ENCODE measurements around the gene MTPN. TPM values are rescaled to one million over a fixed set of nuclear protein-coding genes. Genes with fewer than 3 reads are reported as not detected.

MTPN gene
- total RNA-seq, 2 experiments from 2014 or later: 144 TPM

DNA sequence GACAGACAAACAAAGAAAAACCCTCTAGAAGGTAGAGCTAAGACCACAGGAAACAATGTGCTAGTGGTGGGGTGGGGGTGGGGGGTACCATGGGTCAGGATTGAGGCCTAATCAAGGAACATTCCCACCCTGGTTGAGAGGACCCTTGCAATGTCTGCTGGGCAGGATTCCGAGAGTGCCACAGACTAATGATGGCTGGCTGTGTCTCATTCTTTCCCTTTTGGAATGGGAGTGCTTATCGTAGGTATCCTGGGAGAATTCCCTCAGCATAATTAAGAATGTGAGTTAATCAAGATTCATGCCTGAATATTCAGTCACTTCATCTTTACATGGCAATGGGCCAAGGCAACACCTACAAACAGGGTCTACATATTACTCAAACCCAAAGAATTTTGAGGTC lies 14.7 kb upstream of the MTPN start:
- CTCF ChIA-PET: interaction anchor here (0.6 kb wide), 1 partner anchor 41 kb away, joined by 4 read pairs; no protein-coding TSS in a partner anchor
- POLR2A ChIA-PET: no interaction called here

DNA sequence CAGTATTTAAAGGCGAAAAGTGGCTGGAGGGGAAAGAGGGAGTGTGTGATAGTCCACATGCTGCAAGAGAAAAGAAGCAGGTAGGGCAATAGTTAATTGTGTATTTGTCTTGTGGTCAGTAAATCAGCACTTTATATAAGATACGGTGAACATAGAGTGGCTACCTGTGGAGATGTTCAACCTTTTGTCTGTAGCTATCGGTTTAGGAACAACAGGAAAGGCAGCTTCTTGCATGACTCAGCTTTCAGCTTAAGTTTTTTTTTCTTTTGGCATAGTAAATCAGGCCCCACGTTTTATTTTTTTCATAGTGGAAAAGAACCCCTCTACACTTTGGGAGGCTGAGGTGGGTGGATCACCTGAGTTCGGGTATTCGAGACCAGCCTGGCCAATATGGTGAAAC lies 14.2 kb upstream of the MTPN start:
- POLR2A ChIA-PET: no interaction called here

DNA sequence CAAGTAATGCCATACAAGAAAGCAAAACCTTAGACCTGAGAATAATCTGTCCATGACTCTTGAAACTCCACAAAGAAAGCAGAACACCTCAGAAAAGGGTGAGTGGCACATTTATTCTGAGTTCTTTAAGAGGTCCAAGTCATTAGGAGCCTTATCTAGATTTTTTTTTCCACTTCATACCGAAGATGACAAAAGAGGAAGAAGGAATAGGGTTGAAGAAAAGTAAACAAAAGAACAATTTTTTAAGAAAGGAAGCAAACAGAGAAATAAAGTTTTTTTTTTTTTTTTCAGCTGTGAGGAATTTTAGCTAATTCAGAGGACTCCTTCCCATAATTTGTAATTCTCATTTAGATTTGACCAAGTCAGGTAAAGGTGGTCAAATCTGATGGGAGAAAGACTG lies 13.1 kb upstream of the MTPN start:
- ChIA-PET CTCF (no interaction called here), POLR2A (no interaction called here)

More for the DNA sequence above, 14.2 kb upstream of the MTPN start:
- CTCF ChIA-PET: interaction anchor here (0.6 kb wide), 1 partner anchor 41 kb away, joined by 4 read pairs; no protein-coding TSS in a partner anchor

DNA sequence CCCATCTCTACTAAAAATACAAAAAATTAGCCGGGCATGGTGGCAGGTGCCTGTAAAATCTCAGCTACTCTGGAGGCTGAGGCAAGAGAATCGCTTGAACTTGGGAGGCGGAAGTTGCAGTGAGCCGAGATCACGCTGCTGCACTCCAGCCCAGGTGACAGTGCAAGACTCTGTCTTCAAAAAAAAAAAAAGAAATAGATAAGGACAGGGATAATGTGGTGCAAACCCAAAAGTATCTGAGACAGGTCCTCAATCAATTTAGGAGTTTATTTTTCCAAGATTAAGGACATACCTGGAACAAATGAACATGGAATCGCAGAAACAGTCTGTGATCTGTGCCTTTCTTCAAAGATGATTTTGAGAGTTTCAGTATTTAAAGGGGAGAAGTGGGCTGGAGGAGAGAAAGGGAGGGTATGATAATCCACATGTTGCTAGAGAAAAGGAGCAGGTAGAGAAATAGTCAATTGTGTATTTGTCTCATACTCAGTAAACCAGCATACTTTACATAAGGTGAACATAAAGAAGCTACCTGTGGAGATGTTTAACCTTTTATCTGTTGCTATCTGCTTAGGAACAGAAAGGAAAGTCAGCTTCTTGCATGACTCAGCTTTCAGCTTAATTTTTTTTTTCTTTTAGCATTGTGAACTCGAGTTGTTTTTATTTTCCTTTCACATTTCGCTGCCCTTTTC lies 4.9 kb upstream of the MTPN start:
- CTCF ChIA-PET: interaction anchor here (0.6 kb wide), 1 partner anchor 464 kb away, joined by 3 read pairs; no protein-coding TSS in a partner anchor
- POLR2A ChIA-PET: no interaction called here

DNA sequence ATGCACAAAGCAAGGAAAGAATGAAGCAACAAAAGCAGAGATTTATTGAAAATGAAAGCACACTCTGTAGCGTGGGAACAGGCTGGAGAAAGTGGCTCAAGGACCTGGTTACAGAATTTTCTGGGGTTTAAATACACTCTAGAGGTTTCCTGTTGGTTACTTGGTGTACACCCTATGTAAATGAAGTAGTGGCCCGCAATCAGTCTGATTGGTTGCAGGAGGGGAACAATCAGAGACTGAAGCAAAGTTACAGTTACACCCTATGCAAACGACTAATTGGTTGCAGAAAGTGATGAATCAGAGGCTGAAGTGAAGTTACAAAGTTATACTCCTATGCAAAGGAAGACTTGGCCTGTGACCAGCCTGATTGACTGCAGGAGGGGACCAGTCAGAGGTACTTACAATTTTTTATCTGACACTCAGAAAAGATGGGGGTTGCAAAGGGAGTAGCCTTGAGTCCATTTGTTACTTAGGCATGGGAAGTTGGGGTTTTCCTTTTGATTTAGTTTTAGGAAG lies 3.6 kb upstream of the MTPN start:
- ChIA-PET CTCF (no interaction called here), POLR2A (no interaction called here)

DNA sequence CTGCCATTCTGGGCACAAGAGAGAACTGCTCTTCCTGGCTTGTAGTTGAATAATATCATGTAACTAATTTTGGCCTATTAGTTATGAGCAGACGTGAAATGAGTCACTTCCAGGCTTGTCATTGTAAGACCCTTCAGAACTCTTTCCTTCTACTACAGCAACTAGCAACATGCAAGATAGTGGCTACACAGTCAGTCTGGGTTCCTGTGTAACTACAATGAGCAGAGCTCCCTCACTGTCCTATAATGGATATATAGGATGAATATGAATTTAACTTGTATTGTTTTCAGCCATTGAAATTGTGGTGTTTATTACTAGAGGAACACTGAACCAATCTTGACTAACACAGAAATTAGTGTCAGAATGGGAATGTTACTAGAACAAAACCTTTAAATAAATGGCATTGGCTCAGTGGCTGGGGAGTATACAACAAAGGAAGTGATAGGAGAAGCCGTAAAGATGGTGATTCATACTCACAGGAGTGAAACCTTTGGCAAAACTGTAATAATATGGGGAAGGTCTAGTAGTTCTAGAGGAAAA lies 2.9 kb upstream of the MTPN start:
- ChIA-PET POLR2A (no interaction called here), CTCF (no interaction called here)

DNA sequence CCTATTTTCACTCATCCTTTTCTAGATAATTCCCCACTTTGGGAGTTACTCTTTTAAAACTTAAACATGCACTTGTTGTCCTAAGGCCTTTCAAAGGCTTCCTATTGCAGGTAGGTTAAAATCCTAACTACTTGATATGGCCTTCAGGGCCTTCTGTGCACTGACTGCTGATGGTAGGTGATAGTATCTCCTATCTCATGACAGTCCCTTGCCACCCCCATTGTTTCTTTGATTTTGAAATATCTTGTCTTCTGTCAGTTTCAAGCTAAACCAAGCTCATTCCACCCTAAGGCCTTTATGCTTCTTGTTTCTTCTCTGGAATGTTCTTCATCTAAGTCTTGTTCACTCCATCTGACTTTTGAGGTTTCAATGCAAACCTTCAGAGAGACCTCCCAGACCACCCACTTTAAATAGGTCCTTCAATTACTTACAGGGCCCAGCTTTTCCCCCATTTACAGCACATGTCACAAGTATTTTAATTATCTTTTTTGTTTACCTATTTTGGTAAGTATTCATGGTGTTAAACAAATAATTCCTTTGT lies 2.4 kb upstream of the MTPN start:
- ChIA-PET CTCF (no interaction called here), POLR2A (no interaction called here)

DNA sequence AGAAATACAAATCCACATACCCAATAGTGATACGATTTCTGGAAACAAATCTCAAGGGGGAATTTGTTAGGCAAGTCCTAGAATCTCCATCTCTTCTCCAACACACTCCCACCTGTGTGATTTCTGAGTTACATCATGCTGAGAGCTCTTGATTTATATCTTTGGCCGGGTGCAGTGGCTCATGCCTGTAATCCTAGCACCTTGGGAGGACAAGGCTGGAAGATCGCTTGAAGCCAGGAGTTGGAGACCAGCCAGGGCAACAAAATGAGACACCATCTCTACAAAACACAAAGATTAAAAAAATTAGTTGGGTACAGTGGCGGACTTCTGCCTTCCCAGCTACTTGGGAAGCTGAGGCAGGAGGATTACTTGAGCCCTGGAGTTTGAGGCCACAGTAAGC lies 1.5 kb upstream of the MTPN start:
- CTCF ChIA-PET: no interaction called here

DNA sequence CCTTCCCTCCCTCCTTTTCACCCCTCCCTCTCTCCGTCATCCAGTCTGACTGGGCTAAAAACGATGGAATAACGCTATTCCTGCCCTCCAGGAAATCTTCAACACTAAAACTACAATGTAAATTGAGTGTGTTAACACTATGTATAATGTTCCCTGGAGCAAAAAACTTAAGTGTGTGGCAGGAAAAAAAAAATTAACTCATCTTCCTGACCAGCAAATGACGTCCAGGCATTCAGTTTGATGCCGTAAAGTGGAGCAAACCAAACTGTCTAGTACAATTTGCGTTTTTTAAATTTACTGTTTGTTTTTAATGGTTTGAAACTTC lies 545 bp upstream of the MTPN start:
- CTCF ChIA-PET: no interaction called here
- POLR2A ChIA-PET: no interaction called here

More for the DNA sequence above, 1.5 kb upstream of the MTPN start:
- POLR2A ChIA-PET: no interaction called here

DNA sequence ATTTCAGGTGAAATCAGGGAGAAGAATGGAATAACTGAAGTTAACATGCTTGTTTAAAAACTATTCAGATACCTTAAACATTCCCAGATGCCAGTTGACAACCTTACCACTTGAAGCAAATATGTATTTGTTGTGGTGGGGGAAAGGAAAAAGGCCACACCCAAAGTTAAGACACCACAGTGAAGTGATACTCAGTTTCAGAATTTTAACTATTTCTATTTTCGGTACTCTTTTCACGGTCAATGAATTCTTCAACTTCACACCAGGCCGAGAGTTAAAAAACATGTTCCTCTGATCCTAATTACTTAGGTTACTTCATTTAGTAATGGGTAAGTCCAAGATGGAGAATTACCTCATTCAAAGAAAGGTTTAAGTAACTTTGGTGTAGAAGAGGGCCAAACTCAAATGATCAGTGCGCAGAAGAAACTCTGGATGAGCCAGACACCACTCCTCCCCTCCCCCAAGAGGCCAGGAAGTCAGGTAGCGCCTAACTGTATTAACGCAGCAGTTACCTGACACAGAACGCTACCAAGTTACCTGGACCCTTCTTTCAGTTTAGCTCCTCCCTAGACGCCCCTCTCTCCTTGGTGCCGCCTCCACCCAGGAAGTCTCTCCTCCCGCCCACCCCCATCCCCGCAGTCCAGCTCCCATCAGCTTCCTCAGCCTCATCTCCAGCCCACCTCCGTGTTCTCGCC lies 700 bp downstream of the MTPN start:
- ChIA-PET CTCF (interaction anchor here (0.9 kb wide), 1 partner anchor 314 kb away, joined by 3 read pairs; the partner anchor contains the start of gene STMP1), POLR2A (no interaction called here)

DNA sequence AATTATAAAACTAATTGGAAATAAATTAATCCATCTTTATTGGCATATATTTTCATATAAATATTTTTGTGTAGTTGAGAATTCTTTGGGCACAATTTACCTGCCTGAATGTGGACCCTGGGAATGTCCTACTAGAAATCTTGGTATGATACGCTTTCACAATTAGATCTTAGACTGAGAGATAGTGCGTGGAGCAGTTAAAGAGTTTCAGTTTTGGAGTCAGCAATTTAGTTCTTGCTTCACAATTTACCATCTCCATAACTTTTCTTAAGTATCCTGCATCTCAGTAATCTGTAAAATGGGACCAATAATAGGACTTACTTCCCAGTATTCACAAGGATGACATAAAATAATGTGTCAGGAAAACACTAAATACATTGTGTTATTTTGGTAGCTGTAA lies 2.0 kb downstream of the MTPN start:
- ChIA-PET POLR2A (interaction anchor here (0.9 kb wide), 1 partner anchor 19 kb away, joined by 6 read pairs; no protein-coding TSS in a partner anchor), CTCF (interaction anchor here (0.9 kb wide), 1 partner anchor 313 kb away, joined by 3 read pairs; the partner anchor contains the start of gene STMP1)

DNA sequence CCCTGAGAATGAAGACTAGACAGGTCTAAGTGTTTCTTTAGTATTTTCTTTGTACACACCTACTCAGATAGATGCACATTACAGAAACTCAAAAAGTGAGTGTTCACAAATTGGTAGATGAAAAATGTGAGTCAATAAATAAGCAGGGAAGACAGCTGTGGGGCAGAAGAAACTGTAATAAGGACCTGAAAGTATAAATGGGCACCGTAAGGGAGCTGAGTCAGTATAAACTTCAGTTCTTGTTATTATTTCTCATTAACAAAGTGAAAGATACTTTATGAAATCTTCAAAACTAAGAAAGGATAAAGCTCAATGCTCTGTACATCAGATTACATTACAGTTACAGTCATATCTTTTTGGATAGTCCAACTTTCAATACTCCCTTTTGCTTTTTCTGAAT lies 2.5 kb downstream of the MTPN start:
- POLR2A ChIA-PET: interaction anchor here (0.9 kb wide), 1 partner anchor 20 kb away, joined by 6 read pairs; no protein-coding TSS in a partner anchor

DNA sequence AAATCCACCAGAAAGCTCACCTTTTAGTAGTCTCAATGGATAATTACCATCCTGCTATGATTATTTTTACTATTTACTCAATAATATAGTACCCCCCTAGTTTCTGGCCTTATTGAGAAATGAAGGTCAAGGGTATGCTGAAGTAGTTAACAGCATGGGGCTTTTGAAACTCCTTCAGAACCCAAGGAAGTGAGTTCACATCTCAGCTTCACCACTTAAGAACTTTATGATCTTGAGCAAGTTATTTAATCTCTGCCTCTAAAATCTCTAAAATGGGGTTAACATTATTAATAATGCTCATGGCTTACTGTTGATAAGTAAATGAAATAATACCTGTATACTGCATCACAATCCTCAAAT lies 5.8 kb downstream of the MTPN start:
- POLR2A ChIA-PET: no interaction called here

More for the DNA sequence above, 2.5 kb downstream of the MTPN start:
- CTCF ChIA-PET: no interaction called here

DNA sequence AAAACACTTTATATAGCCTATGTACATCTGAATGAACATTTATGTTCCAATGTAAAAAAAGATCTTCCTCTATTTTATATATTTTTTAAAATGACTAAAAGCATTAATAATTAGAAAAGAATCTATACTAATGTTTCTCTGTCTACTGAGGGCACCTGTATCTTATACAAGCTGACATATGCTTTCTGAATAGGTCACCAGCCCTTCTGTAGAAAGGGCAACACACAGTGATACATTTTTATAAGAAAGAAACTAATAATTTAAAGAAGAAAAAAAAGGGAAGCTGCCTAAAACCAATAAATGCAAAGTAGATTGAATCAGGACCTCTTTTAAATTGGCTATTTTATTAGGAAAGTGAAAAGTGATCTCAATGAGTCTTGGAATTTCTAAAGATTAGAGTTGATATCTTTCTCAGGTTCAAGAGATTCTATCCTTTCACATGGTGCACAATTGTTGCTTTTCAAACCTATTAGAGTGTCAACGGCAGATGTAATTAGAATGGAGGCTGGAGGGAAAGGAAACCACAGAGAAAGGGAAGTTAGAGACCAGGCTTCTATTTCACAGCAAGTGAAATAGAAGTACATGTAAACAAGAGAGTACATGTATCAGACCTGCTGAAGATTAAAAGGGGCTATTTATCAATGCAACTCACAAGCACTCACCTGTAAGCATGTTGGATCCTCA lies 6.3 kb downstream of the MTPN start:
- ChIA-PET POLR2A (no interaction called here), CTCF (interaction anchor here (0.5 kb wide), 1 partner anchor 742 kb away, joined by 3 read pairs; no protein-coding TSS in a partner anchor)

More for the DNA sequence above, 5.8 kb downstream of the MTPN start:
- CTCF ChIA-PET: interaction anchor here (0.5 kb wide), 1 partner anchor 743 kb away, joined by 3 read pairs; no protein-coding TSS in a partner anchor

DNA sequence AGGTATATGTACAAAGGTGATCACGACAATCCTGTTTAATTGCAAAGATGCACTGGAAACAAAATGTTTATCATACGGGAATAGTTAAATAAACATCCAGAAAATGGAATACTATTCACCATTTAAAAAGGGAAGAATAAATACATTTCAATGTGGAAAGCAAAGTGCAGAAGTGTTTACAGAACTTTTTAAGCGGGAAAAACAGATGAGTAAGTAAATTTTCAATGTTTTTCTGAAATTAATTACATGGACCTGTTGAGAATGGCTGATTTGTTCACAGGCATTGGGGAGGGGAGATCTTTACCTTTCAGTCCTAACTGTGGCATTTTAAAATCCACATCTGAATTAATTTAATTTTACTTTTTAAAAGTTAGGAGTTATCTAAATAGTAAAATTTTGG lies 7.1 kb downstream of the MTPN start:
- ChIA-PET POLR2A (no interaction called here), CTCF (no interaction called here)

DNA sequence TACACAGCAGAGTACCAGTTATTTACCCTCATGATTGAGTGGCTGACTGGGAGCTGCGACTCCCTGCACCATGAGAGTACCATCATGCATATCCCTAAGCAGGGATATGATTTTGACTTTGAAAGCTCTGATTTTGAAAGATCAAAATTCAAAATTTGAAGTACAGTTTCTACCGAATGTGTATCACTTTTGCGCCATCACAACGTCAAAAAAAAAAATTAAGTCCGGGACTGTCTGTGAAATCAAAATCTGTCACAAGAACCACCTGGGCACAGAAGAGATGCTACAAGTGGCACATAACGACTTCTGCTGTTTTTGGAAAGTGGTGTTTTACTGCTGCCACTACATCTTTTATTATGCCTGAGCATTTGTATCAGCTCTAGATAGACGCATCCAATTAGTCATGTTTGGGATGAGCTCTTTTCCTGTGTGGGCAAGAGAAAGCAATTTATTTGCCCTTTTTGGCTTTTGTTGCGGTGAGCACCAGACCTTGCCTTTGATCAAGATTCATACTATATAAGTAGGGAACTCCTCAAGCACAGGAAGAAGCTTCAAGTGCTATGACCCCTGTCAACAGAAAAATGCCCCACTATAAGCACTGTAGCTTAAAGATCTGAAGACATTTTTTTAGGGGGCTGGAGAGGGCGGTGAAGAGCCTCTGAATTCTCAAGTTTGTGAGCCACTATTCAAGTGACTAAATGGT lies 10.7 kb downstream of the MTPN start:
- ChIA-PET CTCF (interaction anchor here (1.1 kb wide), 2 partner anchors 10 to 17 kb away, joined by 3 to 4 read pairs; no protein-coding TSS in a partner anchor), POLR2A (no interaction called here)

DNA sequence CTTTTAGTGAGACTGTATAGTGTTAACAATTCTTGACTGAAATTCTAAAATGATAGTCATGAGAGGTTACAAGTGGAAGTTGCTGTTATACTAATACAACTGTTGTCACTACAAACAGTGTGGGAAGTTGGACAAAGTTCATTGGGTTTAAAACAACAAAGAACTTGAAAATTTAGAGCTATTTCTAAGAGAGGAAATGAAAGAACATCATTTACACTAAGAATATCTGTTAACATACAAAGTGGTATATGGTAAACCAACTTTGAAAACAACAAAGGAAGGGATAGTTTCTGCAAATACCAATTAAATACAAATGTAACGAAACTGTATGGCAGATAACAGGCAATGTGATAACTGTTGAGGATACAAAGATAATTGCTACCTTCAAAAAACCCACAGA lies 11.6 kb downstream of the MTPN start:
- ChIA-PET CTCF (interaction anchor here (1.1 kb wide), 1 partner anchor 9 kb away, joined by 3 read pairs; no protein-coding TSS in a partner anchor), POLR2A (no interaction called here)

DNA sequence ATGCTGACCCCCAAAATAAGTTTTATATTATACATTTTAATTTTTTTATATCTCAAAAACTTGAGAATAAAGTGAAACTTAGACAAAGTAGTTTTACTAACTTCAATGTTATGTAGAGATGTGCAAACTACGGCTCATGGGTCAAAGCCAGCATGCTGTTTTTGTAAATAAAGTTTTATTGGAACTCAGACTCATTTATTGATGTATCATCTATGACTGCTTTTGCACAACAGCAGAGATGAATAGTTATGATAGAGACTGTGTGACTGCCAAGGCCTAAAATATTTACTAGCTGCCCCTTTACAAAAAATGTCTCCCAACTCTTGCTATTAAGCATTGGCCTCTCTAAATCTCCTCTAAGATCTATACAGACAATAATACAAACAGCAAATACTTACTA lies 12.4 kb downstream of the MTPN start:
- ChIA-PET POLR2A (no interaction called here), CTCF (no interaction called here)

DNA sequence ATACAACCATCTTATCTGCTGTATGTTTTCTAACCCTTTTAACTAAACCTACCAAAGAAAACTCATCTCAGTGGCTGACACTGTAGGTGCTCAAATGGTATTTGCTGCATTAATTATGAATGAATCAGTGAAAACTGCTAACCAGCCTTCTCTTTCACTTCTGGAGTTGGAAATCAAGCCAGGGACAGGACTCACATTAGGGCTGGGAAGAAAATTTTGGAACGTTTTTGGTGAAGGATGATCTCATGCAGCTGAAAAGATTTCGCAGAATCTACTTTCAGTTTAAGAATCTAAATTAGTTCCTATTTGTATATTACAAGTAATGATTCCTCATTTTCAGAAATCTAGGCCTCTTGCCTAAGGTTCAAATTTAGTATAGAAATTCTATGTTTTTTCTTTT lies 12.9 kb downstream of the MTPN start:
- POLR2A ChIA-PET: no interaction called here
- CTCF ChIA-PET: no interaction called here
